Stomach (tissue), 4 donors: ENCODE measurements around the gene GLOD5.

Experiments
- POLR2A ChIP-seq, 4 donors: fragments of 450-650 bp; IDR thresholded peaks; one replicate each; pipeline ENCODE4 v1.6.1; 2016; ENCODE audit warnings: antibody characterized with exemption in 4 of 4, control low read depth in 2 of 4, mild to moderate bottlenecking in 1 of 4, moderate library complexity in 1 of 4
- POLR2AphosphoS5 ChIP-seq, 3 donors: sonication (generic); formaldehyde crosslinking; IDR thresholded peaks; one replicate each; pipeline ENCODE4 v1.6.1; 2016; ENCODE audit warnings: antibody characterized with exemption in 3 of 3
- TF ChIP-seq, protein P1 (sequence below), 7 experiments: fragments of 450-650 bp in 4 of 7; fragments of 200-600 bp in 3 of 7; sonication (generic) in 3 of 7; IDR thresholded peaks; one replicate each; pipeline ENCODE4 v1.5.1; 2016 to 2019; ENCODE audit warnings: antibody characterized with exemption in 7 of 7, control low read depth in 2 of 7, mild to moderate bottlenecking in 1 of 7

DNA sequence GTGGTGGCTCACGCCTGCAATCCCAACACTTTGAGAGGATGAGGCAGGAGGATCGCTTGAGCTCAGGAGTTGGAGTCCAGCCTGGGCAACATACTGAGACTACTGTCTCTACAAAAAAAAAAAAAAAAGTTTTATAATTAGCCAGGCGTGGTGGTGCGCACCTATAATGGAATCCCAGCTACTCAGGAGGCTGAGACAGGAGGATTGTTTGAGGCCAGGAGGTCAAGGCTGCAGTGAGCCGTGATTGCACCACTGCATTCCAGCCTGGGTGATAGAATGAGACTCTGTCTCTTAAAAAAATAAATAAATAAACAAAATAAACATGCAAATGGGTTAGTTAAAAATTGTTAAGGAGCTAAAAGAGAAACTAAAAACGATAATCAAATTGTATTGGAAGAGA, 7.7 kb downstream of the GLOD5 start:
- TF ChIP-seq POLR2AphosphoS5 (IDR thresholded peaks at IDR 0.05) (no peak), POLR2A (IDR thresholded peaks at IDR 0.05) (no peak)
- TF ChIP-seq, protein P1, sequence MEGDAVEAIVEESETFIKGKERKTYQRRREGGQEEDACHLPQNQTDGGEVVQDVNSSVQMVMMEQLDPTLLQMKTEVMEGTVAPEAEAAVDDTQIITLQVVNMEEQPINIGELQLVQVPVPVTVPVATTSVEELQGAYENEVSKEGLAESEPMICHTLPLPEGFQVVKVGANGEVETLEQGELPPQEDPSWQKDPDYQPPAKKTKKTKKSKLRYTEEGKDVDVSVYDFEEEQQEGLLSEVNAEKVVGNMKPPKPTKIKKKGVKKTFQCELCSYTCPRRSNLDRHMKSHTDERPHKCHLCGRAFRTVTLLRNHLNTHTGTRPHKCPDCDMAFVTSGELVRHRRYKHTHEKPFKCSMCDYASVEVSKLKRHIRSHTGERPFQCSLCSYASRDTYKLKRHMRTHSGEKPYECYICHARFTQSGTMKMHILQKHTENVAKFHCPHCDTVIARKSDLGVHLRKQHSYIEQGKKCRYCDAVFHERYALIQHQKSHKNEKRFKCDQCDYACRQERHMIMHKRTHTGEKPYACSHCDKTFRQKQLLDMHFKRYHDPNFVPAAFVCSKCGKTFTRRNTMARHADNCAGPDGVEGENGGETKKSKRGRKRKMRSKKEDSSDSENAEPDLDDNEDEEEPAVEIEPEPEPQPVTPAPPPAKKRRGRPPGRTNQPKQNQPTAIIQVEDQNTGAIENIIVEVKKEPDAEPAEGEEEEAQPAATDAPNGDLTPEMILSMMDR (IDR thresholded peaks at IDR 0.05) = no peak
